IPS-NIHi7 (cell line): ENCODE results near the gene NTMT1.

Experiments used
- DNase-seq: peaks from one replicate; pipeline ENCODE4 v3.0.0; 2012; ENCODE audit warnings: mixed read lengths; ENCODE audit errors: extremely low spot score

Gene NTMT1

GRCh38 chr9:129597355-129598088 lies 28.4 kb upstream of the NTMT1 start:
- DNase-seq, result peak; percentile 67

DNA sequence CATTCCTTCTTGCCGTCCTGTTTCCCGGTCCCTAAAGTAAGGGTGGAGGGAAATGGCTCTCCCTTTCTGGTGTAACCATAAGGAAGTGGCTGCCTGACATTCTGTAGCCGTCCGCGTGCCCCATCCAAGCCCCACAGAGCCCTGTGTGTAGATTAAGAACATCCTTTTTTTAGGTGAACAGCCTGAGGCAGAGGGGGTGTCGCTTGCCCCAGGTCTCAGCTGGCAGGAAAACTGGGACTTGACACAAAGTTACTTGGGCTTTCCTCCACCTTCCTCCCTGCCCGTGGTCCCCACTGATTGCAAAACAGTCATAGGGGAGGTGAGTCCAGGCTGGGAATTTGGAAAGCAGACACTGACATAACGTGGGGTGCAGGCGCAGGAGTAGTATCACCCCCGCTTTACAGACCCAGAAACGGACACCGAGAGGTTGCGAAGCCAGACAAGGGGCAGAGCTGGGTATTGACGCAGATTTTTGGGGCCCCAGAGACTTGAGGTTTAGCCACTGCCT lies 27.8 kb upstream of the NTMT1 start:
- no peak for DNase-seq

DNA sequence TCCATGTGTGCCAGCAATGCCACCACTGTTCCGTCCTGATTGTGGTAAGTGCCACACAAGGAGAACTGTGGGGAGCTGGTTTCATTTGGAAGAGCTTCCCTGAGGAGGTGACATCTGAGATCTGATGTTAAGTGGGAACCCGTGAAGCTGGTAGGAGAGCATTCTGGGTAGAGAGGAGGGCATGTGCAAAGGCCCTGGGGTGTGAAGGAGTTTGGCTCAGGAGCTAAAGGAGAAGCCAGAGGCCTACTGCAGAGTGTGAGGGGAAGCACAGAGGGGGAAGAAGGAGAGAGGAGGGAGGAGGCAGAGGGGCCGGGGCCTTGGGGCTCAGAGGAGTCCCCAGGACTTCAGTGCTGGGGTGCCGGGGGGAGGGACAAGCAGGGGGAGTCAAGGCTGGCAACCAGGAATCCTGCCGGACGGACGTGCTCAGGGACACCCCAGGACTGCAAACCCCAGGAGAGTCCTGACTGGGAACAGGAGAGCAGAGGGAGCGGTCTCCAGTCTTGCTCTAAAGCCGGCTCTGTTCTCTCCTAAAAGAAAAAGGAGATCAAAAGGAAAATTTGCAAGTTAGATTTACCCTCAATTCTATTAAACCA lies 24.8 kb upstream of the NTMT1 start:
- DNase-seq, result no peak

GRCh38 chr9:129602598-129603415 lies 23.2 kb upstream of the NTMT1 start:
- no peak for DNase-seq

DNA sequence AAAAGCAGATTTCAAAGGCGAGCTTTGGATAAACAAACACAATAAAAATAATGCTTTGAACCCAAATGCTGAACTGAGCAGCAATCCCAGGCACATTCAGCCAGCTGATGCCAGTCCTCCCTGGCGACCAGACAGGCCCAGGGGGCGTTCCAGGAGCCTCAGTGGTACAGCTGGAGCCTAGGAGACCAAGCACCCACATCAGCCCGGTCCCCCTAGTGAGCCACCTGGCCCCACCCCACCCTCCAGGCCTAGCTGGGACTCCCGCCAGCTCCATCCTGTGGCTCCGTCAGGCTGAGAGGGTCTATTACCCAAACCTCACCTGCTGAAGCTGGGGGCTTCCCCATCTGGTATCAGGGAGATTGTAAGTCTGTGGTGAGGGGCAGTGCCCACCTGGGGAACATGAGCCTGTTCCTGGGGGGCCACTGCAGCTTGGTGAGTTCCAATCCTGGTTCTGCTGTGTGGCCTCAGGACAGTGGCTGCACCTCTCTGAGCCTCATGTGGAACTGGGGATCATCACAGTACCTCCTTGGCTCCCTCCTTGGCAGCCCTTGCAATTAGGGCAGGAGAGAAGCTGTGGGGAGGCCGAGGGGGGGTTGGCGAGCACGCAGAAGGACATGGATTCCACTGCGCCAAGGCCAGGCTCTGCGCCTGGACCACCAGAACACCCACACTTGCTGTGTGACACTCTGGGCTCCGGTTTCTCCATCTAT lies 21.8 kb upstream of the NTMT1 start:
- no peak for DNase-seq

- DNase-seq, result no peak
Measured at GRCh38 chr9:129604766-129605163, 21.2 kb upstream of the NTMT1 start.

- no peak for DNase-seq
Measured at GRCh38 chr9:129606161-129607026, 19.6 kb upstream of the NTMT1 start.

- DNase-seq, result no peak
Measured at GRCh38 chr9:129607027-129607387, 19.0 kb upstream of the NTMT1 start.

- DNase-seq, result no peak
Measured at GRCh38 chr9:129608561-129609481, 17.1 kb upstream of the NTMT1 start.

DNA sequence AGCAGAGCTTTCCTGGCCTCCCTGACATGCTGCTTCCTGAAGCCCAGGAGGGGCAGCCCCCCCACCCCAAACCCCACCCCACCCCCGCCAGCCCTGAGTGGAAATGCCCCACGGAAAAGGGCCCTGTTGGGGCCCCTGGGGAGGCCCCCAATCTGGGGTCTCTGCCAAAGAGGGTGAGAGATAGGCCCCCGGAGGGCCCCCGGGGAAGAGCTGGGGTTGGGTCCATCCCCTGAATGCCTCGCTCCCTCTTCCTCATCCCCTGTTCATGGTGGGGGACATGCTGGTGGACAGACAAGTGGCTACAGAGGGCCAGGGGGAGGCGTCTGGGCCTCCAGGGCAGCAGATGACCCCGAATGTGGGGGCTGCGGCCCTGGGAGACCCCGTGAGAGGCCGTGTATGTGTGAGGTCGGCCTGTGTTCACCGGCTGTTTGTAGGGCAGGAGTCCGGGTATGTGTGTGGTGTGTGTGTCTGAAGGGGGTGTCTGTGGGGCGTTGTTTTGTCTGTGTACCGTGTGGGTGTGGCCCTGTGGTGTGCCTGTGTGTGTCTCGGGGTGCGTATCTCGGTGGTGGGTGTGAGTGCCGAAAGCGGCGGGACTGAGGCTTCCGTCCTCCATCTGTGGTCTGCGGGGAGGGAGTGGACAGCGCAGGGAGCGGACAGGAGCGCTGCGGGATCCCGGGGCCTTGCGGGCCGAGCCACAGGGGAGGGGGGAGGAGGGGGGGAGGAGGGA lies 16.3 kb upstream of the NTMT1 start:
- peak; percentile 49 for DNase-seq

DNA sequence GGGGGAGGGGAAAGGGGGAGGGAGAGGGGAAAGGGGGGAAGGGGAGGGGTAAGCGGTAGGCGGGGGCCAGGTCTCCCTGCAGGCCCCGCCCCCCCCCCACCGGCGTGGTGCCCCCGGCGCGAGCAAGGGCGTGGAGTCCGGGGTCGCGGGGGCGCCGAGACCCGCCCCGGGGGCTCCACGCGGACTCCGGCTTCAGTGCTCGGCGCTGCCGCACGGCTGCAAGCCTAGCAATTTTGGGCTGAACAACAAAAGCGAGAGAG lies 15.8 kb upstream of the NTMT1 start:
- DNase-seq, result no peak

GRCh38 chr9:129610473-129611306 lies 15.3 kb upstream of the NTMT1 start:
- peak; percentile 86 for DNase-seq

DNA sequence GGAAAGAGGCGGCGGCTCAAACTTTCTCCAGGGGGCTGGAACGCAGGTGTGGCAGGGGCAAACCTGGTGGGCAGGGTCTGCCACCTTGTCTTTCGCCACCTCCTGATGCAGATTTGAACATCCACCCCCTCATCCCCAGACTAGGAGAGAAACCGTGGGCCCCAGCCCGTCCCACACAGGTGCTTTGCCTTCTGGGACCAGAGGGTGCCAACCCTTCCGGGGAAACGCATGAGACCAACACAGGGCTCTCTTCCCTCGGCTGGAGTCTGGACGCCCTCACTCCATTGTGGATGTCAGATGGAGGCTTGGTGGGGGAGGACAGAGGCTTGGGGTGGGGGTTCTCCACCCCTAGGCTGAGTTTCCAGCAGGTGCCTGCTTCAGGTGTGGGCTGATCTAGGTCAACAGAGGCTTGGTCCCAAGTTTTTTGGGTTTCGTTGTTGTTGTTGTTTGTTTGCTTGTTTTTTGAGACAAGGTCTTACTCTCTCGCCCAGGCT lies 14.6 kb upstream of the NTMT1 start:
- no peak for DNase-seq

GRCh38 chr9:129612123-129612522 lies 13.8 kb upstream of the NTMT1 start:
- no peak for DNase-seq

- DNase-seq, result no peak
Measured at GRCh38 chr9:129612815-129613519, 13.0 kb upstream of the NTMT1 start.

GRCh38 chr9:129613520-129614175 lies 12.3 kb upstream of the NTMT1 start:
- no peak for DNase-seq

DNA sequence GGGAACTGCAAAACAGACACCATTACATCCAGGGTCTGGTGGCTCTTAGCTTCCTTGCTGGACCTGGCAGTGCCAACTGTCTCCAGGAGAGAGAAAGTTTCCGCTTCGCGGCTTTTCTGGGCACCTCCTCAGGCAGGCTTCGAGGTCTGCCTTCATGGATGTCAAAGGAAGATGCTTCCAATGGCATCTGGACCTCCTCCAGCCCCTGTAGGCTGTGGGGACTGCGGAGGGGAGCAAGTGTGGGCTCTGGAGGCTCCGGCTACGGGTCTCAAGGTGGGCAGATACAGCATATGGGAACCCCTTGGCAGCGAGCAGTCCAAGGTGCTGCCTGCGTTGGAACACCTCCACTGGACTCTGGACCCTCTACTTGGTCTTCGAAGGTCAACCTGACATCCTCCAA lies 11.0 kb upstream of the NTMT1 start:
- no peak for DNase-seq
